Activated T-helper 1 cell treated with anti-CD3 and anti-CD28 coated beads, Interleukin-2, amount 50 U/mL, for 16 hours (primary cell): ENCODE data around the gene CR1L.
"Not testable (repeated sequence)": the region's sequence is repeated elsewhere in the genome, so short reads cannot be mapped to it uniquely, and the experiment has no call there.

Experiments
- DNase-seq, 2 donors: peaks; one replicate each; pipeline ENCODE4 v3.0.0-alpha.2; 2020; ENCODE audit warnings: low read depth in 1 of 2, low spot score in 1 of 2

Gene CR1L

DNA sequence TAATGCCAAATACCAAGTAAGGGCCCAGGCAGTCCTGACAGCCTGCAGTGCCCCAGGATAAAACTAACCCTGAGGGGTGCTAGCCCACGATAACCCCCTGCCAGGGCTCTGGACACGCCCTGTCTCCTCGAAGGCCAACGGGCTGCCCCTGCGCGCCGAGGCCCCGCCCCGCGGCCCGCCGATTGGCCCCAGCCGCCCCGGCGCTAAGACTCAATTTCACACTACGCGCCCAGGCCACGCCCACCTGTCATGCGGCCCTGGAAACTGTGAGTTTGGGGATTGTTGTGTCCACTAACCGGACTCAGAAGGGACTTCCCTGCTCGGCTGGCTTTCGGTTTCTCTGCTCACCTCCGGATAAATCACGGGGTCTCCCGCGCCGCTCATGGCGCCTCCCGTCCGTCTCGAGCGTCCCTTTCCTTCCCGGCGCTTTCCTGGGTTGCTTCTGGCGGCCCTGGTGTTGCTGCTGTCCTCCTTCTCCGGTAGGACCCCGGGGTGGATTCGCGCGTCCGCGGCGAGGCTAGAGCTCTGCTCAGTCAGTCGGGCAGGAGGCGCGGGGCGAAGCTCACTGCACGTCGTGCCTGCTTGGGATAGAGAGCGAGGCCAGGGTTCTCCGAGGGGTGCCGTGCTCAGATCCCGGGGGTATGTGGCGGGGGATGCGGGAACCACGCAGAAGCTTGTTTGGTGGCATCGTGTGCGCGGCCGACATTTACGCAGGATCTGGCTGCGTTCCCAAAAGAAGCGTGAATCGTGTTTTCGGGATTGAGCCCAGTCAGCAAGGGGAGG lies at the start of gene CR1L:
Gene CR1L, plus strand, starts transcription at position 282 of the 783 bp plus-strand sequence. Its CDS starts 101 bp downstream, at position 383.
- peak; percentile 27 to 47 for DNase-seq

DNA sequence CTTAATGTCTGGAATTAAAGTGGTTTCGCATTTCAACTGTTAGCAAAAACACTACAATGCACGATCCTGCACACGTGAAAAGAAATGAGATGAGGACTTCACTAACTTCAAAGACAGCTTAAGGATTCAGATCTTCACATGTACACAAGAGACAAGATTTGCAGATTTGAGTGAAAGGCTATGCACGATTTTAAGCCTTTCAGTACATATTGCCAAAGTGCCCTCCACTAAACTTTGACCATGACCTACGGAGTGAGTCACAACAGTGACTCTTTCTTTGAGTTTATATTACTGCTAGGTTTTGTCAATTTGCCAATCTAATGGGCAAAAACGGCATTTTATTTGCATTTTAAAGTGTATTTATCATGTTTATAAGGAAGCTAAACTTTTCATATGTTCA lies 41.2 kb upstream of the CR1L start:
- DNase-seq = no peak

DNA sequence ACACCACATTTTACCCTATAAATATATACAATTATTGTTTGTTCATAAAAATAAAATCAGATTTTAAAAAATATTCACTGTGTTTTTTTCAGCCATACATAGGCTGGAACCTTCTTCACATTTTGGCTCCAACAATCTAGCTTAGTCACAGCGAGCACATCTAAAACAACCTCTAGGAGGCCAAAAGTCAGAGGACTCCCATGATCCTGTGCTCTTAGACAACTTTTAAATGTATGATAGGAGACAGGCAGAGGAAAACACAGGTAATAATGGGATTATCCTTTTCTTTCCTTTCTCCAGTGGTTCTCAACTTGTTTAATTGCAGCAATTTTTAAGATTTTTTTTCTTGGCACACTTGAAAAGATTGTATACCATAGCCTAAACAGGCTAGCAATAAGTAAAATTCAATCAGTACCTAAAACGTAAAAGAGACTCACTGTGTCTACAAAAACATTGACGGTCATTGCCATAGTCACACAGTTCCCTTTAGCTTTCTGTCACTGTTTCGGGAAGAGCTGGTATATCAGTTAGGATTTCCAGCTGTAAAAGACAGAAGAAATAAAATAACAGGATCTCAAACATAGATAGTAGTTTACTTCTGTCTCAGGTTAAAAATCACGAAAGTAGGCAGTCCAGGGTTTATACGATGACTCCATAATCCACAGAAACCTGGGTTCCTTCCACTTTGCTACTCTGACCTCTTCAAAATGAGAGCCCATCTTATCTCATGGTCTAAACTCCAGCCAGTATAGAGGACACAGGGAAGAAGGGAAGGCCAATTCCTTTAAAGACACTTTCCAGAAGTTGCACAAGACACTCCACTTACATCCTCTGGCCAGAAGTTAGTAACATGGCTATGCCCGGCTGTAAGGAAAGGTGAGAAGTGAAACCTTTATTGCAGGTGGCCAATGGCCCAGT lies 39.2 kb upstream of the CR1L start:
- DNase-seq = no peak

DNA sequence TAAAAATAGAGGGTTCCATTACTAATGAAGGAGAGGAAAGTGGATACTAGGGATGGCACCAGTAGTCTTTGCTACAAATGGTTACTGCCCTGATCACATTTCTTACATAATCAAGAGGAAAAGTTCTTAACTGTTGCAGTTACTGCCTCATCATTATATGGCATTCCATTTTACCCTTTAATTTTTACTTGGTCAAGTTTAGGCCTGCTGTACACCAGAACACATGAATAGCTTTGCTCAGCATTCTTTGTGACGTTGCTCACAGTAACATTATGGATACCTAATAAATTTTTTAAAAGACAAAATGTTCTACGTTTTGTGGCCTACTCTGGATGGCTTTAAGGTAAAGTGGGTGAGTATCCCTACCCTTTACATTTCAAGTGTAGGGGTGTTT lies 38.6 kb upstream of the CR1L start:
- DNase-seq = no peak

DNA sequence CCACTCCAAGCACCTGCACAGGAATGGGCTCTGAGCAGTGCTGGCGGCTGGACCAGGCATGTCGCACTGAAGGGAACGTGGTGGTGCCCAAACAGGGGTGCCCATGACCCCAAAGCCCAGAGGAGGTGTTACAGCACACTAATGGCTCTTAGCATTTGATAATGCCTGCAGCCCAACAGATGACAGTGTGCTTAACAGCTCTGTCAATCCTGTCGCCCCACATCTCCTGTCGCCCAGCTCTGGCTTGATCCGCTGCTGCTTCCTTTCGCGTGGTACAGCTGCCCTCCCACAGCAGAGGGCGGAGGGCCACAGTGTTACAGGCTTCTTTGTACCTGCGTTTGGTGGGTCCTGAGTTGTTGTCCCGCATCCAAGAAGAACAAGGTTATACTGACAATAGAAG lies 32.2 kb upstream of the CR1L start:
- DNase-seq = no peak

DNA sequence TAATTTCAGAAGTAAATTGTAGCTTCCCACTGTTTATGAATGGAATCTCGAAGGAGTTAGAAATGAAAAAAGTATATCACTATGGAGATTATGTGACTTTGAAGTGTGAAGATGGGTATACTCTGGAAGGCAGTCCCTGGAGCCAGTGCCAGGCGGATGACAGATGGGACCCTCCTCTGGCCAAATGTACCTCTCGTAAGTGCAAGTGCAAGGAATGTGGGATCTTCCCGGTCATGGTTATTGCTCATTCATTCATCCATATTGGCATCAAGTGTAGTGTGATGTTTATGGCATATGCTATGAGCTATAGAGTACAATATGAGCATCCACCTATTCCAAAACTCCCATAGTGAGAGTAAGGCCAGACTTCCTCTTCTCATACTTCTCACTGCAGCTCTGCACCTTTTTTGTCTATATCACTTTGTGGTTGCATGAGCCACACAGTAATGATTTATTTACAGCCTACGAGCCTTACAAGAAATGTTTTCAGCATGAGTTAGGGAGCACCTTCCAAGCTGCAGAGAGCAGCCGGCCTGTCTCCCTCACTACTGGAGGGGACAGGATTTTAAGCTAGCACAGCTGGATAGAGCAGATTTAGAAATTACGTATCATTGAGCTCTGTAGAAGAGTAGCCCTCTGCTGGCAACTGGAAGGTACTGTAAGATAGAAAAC lies 24.9 kb upstream of the CR1L start:
- no peak for DNase-seq

DNA sequence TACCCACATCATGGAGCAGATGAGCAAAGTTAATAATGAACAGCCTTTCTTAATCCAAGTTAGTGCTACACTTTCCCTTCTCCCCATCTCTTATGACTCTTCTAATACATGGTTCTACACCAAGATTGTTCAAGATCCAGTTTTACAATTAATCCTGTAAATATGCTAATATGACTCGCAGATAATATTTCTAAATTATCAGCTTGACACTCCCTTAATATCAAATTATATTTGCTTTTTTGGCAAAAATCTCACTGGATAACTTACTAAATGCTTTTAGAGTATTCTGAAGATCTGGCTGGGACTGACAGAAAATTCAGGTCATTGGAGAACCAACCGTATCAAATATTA lies 24.4 kb upstream of the CR1L start:
- DNase-seq = no peak

DNA sequence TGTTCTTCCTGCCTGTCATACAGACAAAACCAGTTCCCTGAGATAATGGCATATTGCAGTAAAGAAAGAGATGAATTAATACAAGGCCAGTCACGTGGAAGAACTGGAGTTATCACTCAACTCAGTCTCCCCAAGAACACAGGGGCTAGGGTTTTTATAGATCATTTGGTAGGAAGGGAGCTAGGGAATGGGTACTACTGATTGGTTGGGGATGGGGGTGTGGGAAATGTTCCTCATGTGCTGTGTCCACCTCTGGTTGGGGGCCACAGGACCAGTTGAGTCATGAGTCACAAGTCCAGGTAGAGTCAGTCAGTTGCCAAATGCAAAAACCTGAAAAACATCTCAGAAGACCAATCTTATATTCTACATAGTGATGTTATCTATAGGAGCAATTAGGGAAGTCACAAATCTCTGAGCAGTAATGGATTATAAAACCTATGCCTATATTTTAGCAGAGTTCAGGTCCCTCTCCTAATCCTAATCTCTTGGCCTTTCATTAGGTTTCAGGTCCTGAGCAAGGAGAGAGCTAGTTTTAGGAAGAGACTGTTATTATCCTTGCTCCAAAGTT lies 19.3 kb upstream of the CR1L start:
- DNase-seq = not testable (repeated sequence)

DNA sequence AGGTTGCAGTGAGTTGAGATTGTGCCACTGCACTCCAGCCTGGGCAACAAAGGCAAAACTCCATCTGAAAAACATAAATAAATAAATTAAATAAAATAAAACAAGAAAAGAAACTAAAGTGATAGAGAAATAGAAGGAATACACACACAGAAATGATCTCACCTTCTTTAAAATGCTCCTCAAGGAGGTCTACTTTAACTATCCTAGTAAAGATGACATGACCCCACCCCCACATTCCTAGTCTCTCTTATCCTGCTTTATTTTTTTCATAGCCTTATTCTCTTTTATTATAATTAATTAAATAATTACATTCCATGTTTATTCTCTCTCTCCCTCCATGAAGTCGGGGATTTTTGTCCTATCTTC lies 18.0 kb upstream of the CR1L start:
- DNase-seq = no peak

DNA sequence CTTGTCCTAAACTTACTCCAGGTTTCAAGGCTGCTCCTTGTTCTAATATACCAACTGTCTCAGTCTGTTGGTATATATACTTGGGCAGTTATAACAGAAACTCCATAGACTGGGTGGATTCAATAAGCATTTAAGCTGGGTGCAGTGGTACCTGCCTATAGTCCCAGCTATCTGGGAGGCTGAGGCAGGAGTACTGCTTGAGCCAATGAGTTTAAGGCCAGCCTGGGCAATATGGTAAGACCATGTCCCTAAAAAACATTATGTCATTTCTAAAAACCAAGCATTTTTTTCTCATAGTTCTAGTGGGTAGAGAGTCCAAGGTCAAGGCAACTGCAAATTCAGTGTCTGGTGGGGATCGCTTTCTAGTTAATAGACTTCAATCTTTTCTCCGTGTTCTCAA lies 17.4 kb upstream of the CR1L start:
- no peak for DNase-seq

DNA sequence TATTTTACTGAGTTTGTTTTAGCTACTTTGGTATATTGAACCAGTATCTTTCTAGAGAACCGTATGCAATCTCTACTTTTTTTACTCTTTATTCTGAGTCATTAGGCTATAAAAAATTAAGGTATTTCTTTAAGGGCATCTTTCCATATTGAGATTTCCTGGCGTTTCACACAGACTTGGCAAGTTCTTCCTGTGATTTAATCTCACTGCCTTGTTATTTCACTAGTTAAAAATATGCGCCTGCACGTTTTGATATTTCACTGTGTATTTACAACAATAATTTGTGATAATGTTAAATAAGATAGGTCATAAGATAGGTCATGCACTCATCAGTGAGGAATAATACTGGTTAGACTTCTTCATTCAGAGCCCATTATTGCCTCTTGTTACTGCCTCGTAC lies 16.2 kb upstream of the CR1L start:
- DNase-seq = no peak

DNA sequence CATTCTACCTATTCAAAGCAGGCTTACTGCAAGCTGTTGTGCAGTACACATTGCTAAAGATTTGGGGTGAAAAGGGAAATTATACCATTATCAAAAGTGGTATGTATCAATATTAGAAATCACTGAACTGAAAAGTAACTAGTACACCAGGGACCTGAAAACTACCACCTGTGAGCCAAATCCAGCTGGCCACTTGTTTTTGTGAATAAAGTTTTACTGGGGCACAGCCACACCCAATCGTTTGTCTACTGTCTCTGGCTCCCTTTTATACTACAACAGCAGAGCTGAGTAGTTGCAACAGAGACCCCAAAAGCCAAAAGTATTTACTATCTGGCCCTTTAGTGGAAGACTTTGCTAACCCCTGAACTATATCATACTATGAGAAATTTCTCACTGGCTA lies 13.8 kb upstream of the CR1L start:
- no peak for DNase-seq

DNA sequence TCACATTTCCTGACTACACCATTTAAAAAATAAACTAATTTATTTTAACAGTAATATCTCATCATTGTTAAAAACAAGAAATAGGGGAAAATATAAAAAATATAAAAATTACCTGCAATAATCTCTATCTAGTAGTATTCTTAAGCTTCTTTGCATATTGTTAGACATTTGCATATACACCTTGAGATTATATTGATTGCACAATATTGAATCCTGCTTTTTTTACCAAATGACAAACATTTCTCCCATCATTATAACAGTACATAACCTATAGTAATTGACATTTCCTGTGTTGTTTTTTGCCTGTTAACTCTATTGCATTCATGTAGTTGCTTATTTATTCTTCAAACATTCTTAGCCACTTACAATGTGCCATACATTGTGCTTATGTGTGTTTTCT lies 11.7 kb upstream of the CR1L start:
- no peak for DNase-seq

DNA sequence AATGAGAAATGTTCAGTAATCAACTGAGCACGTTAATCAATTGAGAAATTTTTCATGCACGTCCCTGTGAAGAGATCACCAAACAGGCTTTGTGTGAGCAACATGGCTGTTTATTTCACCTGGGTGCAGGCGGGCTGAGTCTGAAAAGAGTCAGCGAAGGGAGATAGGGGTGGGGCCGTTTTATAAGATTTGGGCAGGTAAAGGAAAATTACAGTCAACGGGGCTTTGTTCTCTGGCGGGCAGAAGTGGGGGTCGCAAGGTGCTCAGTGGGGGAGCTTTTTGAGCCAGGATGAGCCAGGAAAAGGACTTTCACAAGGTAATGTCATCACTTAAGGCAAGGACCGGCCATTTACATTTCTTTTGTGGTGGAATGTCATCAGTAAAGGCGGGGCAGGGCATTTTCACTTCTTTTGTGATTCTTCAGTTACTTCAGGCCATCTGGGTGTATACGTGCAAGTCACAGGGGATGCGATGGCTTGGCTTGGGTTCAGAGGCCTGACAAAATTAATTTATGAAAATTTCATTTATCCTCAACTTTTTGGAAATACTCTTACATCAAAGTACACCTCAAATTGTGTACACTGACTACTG lies 11.1 kb upstream of the CR1L start:
- DNase-seq = not testable (repeated sequence)

DNA sequence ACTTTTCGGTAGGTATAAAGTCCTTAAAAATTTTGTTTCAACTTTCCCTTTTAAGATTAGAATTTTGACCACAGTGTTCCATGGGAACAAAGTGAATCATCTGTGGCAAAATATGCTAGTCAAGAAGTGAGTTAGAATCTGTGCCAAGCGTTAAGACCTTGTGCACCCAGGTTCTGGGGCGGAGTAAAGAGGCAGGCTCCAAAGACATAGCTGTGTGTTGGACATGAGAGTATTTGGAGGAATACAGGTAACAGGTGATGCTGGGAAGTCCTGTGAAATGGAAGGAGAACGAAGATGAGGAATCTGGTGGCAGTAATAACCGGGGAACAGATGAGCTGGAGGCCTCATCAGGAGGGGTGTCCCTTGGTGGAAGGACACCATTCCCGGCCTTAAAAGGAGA lies 10.6 kb upstream of the CR1L start:
- DNase-seq = not testable (repeated sequence)

DNA sequence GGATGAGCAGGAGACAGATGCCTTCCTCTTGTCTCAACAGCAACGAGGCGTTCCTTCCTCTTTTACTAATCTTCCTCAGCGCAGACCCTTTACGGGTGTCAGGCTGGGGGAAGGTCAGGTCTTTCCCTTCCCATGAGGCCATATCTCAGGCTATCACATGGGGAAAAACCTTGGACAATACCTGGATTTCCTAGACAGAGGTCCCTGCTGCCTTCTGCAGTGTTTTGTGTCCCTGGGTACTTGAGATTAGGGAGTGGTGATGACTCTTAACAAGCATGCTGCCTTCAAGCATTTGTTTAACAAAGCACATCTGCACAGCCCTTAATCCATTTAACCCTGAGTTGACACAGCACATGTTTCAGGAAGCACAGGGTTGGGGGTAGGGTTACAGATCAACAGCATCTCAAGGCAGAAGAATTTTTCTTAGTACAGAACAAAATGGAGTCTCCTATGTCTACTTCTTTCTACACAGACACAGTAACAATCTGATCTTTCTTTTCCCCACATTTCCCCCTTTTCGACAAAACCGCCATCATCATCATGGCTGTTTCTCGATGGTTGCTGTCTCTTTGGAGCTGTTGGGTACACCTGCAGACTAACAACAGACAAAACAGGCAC lies 9.3 kb upstream of the CR1L start:
- not testable (repeated sequence) for DNase-seq

DNA sequence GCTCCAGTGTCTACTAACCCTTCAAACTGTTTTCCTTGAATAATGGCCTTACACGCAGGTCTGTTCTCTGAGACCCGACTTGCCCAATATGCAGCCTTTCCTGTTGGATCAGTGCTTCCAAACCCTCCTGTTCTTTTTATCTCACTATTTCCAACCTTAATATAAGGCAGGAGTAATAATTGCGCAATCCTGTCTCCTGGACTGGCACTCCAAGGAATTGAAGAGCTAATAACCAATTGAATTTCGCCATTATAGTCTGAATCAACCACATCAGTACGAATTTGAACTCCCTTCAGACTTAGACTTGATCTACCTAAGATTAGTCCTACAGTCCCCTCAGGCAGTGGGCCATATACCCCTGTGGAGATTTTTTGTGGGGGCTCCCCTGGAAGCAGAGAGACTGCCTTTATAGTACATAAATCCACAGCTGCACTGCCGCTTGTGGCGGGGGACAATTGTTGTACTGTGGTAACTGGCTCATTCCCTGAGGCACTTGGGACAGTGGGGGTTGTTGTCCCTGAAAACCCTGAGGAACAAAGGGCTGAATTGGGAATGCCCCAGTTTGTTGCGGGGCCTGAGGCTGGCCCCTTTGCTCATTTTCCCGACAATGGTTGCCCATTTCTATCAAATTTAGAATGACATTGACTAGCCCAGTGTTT lies 6.3 kb upstream of the CR1L start:
- DNase-seq = not testable (repeated sequence)

DNA sequence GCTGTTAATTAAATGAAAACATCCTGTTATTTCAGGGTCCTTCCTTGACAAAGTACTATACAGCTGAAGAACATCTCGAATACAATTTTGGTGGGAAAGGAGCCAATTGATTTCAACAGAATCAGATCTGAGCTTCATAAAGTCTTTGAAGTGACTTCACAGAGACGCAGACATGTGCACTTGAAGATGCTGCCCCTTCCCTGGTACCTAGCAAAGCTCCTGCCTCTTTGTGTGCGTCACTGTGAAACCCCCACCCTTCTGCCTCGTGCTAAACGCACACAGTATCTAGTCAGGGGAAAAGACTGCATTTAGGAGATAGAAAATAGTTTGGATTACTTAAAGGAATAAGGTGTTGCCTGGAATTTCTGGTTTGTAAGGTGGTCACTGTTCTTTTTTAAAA lies 5.6 kb upstream of the CR1L start:
- not testable (repeated sequence) for DNase-seq

DNA sequence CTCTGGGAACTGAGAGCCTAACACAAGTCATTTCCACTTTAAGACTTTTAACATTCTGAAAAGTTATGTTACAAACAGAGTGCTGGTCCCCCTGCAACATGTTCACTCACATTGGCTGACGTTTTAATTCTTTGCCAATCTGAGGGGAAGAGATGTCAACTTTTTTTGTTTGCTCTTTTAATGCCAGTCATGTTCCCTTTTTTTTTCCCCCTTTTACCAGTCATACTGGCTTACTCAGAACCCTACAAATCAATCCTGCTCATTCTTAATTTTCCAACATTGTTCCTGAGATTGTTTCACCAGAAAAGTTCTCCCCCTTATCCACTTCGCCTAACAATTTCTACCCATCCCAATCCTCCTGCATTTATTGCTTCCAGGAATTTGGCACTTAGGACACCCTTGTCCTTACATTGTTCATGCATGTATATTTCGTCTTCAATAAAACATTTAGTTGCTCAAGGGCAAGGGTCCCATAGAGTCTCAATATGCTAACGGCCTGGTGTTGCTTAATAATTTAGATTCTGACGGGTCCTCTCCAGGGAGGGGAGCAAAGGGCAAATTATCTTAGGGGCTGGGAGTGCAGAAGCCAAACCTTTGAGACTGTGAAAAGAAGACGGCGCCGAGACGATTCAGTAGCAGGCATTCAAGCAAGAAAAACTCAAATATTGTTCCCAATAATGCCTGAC lies 624 bp upstream of the CR1L start:
- DNase-seq = no peak

DNA sequence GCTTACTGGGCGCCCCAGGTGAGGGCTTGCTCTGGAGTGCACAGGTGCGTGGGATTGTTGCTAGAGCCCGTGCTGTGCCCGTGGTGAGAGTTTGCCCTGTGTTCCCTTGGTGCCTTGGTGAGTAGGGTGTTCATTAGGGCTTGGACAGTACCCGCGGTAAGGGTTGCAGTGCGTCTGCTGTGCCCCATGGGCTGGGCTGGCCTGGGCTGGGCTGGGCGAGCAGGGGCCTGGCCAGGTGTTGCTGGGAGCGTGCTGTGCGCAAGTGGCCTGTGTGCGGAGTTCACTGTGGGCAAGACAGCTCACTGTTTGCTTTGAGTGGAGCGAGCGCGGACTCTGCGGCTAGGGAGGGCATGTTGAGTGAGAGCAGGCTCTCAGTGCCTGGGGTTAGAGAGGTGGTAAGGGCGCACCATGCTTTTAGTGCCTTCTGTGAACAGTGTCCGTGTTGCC lies 725 bp downstream of the CR1L start:
- no peak for DNase-seq
